ENCODE data around the gene CCM2.

Gene CCM2

DNA sequence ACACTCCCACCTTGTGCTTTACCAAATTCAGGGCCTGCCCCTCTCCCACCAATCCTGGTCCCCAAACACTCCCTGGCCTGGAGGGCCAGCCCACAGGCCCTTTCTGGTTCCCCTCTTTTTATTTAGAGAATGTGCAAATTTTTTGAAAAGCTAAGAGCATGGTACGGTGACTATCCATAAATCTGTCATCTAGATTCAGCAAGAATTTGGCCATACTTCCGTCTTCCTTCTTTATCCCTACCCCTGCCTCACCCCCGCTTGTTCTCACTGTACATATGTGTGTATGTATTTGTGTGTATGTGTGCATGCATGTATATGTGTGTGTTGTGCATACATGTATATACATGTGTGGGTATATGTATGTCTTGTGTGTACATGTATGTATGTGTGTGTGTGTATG is 119.5 kb downstream of the CCM2 start:
- no peak for DNase-seq (ENCODE audit: low read depth in 1 of 2, low spot score in 1 of 2)

DNA sequence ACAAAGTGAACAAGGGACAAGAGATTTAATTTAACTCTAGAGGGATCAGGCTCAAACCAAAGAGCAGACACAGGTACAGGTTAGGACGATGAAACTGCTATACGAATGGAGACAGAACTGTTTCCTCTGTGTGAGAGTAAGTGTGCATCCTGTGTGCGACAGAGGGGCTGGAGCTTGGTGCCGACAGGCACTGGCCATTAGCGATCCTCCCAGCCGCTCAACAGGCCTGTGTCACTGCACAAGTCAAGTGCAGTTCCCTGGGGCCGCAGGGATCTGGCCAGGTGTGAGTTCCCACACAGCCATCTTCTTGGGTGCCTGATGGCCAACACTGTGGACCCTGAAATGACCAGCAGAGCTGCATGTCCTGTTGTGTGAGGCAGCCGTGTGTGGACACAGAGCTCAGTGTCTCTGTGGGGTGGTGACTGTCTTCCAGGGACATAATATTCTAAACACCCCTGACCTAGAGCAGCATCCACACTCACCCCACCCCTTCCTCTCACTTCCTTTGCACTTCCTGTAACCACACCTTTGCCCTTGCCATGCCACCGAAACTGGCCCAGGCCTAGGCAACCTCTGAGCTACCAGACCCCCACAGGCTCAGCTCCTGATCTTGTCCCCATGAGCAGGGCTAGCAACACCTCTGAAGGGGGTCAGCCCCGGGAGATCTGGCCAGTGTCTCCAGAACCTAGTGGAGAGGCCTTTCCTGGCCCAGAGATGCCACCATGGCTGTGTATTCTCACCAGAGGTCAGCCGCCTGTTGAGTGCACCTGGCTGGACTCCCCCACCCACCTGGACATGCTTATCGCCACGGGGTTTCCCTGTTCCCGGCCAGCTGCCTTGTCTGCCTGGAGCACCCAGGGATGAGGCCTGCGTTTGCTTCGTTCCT is 123.2 kb downstream of the CCM2 start:
- DNase-seq (ENCODE audit: low read depth in 1 of 2, low spot score in 1 of 2), result no peak

DNA sequence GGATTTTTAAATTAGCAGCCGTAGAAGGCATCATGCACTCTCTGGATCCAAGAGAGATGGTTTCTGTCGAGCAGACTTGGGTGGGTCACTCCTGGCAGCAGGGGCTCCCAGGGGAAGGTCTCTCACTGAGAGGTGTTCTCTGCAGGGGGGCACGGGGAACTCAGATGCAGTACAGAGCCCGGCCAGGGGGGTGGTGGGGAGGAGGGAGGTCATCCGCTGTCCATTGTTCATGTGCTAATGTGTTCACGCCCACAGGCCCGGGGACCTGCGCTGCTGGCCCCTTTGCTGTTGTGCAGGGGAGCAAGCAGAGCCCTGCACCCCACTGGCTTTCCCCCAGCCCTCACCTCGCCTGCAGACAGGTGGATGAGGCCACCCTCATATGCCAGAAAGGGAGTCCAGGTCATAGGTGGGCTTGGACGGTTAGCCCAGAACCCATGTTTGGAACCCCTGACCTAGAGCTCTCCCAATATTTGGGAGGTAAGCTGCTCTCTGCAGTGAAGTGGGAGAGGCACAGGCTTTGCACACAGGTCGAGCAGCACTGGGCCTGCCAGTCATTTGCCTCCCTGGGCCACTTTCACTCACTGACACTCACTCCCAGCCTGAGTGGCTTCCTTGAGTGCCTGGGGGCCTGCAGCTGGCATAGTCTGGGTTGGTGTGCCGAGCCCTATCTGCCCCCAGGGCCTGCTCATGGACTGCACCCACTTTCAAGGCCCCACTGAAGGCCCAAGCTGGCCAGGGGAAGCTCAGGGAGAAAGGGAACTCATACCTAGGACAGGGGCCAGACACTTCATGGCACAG is 124.1 kb downstream of the CCM2 start:
- DNase-seq (ENCODE audit: low read depth in 1 of 2, low spot score in 1 of 2), result no peak

DNA sequence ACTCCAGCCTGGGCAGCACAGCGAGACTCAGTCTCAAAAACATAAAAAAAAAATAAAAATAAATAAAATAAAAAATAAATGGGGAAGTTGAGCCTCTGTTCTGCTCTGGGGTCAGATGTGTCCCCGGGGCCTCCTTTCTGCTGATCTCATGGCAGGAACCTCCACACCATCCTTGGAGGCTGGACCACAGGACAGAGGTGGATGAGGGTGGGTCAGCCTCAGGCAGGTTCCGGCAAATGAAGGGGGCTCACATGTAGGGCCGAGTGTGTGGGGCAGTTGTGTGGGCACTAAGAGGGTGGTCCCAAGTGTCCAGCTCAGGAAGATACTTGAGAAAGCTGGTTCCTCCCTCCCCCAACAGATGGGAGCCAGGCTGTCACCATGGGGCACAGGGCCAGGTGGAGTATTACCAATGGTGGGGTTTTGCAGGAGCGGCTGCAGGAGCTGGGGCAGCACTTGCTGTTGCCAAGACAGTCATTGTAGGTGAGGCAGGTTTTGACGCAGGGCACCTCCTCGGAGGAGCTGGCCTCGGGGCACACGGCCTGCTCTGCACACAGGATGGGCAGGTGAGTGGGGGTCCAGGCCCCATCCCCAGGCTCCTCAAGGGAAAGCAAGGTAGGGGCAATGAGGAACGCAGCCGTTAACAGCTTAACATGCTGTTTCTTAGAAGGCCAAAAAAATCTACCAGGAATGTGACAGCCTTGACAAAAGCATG is 125.3 kb downstream of the CCM2 start:
- no peak for DNase-seq (ENCODE audit: low read depth in 1 of 2, low spot score in 1 of 2)

Data from stimulated activated CD4-positive, alpha-beta T cell treated with anti-CD3 and anti-CD28 coated beads, Interleukin-15, amount 100 ng/mL, for 1 hour (primary cell).